DMS53 treated with DMSO at 0.1 percent for 48 hours (cell line): ENCODE measurements around the gene MYRIP.

Experiments
- DNase-seq: peaks from one replicate; lab custom pipeline; 2025; ENCODE audit not compliant: unreplicated experiment; lab: John Stamatoyannopoulos, UW

MYRIP gene

DNA sequence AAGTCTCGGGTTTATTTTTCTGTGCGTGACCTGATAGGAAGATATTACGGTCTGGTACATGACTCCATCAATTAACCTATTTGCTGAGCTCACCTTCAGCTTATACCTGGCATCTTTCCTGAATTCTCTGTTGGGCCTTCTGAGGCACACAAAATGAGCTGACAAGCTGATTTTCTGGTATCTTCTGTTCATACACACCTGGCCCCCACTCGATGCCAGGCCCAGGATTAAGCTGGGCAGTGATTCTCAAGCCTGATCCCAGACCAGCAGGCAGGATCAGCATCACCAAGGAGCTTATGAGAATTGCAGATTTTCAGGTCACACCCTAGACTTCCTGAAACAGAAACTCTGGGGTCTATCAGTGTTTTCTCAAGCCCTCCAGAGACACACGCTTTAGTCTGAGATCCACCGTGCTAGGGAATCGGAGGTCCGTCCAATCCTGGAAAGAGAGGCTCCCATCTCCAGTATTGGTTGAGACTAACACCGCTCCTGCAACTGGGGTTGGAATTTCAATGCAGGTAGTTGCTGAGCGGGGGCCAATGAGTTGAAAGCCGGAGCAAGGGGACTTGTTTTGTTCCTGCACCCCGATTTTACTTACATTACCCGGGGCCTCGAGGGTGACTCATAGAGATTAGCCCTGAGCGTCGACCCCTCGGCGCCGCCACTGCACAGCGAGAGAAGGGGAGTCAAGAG, 499.5 kb downstream of the MYRIP start:
- no peak for DNase-seq

DNA sequence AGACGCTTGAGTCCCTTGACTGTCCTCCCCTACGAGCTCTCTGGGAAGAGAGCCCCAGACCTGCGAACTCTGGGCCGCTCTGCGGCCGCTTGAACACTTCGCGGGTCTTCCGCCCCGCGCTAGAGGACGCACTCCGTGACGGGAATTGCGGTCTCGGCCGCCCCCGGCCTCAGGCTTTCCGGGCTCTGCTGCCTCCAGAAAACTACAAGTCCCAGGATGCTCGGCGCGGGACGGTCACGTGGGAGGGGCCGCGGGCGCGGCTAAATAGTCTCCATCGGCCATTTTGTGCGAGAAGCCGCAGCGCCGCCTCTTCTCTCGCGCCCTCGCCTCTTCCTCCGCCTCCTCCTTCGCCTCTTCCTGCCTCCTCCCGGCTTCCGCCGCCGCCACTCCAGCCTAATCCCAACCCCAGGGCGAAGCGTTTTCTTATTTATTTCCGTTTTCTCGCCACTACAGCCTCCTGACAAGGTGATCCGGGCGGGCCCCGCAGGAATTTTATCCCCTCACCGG, 500.1 kb downstream of the MYRIP start, which contains the start of gene EIF1B:
EIF1B (plus strand) TSS at position 290 of the 507 bp plus-strand sequence. CDS start 235 bp downstream, outside the sequence.
- DNase-seq: peak; percentile 69
